Neural crest cell (in vitro differentiated cells): ENCODE results near the gene GPR68. TPM values are rescaled to one million over a fixed set of nuclear protein-coding genes. Genes with fewer than 3 reads are reported as not detected.

Source experiments
- DNase-seq: peaks from one replicate; pipeline ENCODE4 v3.0.0; 2021; ENCODE audit warnings: low read depth, mixed read lengths, low spot score
- H3K27ac Mint-ChIP-seq: one replicate; pipeline ENCODE4 v1.8.0; 2021; ENCODE audit warnings: mild to moderate bottlenecking, mixed read lengths; ENCODE audit not compliant: unreplicated experiment
- H3K27me3 Mint-ChIP-seq: 2 replicates; pipeline ENCODE4 v1.8.0; 2021; ENCODE audit warnings: low read depth, mild to moderate bottlenecking, mixed read lengths
- H3K36me3 Mint-ChIP-seq: 2 replicates; pipeline ENCODE4 v1.8.0; 2021; ENCODE audit warnings: low read depth, mild to moderate bottlenecking, mixed read lengths
- H3K4me1 Mint-ChIP-seq: 2 replicates; pipeline ENCODE4 v1.8.0; 2021; ENCODE audit warnings: mixed read lengths
- H3K4me3 Mint-ChIP-seq: one replicate; pipeline ENCODE4 v1.8.0; 2021; ENCODE audit warnings: mild to moderate bottlenecking, mixed read lengths
- H3K9me3 Mint-ChIP-seq: 2 replicates; pipeline ENCODE4 v1.8.0; 2021; ENCODE audit warnings: mixed read lengths
- CTCF ChIP-seq: fragments of 200-600 bp; sonication (generic); conservative IDR thresholded peaks from 2 replicates; pipeline ENCODE4 v1.5.0; 2021; ENCODE audit warnings: antibody characterized with exemption, mild to moderate bottlenecking
- total RNA-seq: library from RNA; stranded (reverse); gene quantifications from 2 replicates; pipeline ENCODE4 v1.2.1, GENCODE V29; 2021

Gene GPR68
- total RNA-seq, 1 donor from 2014 or later: 0.14 TPM

DNA sequence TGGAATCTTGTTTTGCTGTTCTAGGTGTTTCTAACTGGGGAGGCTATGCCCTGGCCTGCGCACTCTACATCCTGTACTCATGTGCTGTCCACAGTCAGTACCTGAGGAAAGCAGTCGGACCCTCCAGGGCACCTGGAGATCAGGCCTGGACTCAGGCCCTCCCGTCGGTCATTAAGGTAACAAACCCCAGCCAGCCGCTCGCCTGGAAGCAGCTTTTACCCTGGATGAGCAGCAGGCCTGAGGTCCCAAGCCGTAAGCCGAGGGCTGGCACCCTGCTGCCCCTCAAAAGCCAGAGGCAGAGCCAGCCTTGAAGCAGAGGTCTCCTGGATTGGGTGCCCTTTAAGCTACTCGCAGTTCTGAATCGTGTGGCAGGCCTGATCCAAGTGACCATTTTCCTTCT, 29.1 kb downstream of the GPR68 start:
- Mint-ChIP-seq H3K27me3 (no peaks in the 10 kb centered on the region), H3K36me3 (peaks cover 12% of the 10 kb centered on the region), H3K9me3 (peaks cover 4% of the 10 kb centered on the region), H3K27ac (no peak overlapping the region), H3K4me3 (no peak overlapping the region), H3K4me1 (peaks cover 11% of the 10 kb centered on the region)
- TF ChIP-seq CTCF: no peak
- DNase-seq: no peak

- H3K4me3 Mint-ChIP-seq: no peak overlapping the region
- no peaks in the 10 kb centered on the region for H3K27me3 Mint-ChIP-seq
- DNase-seq: no peak
- H3K27ac Mint-ChIP-seq: peak overlapping the region; percentile 92
- peaks cover 4% of the 10 kb centered on the region for H3K9me3 Mint-ChIP-seq
- peaks cover 14% of the 10 kb centered on the region for H3K36me3 Mint-ChIP-seq
- peaks cover 9% of the 10 kb centered on the region for H3K4me1 Mint-ChIP-seq
- no peak for TF ChIP-seq CTCF
These were observed 30.2 kb downstream of the GPR68 start for GRCh38 chr14:91214306-91214705.

GRCh38 chr14:91211017-91211416, 33.5 kb downstream of the GPR68 start:
- peaks cover 8% of the 10 kb centered on the region for H3K4me1 Mint-ChIP-seq
- peaks cover 4% of the 10 kb centered on the region for H3K9me3 Mint-ChIP-seq
- no peak overlapping the region for H3K27ac Mint-ChIP-seq
- no peak for DNase-seq
- peaks cover 14% of the 10 kb centered on the region for H3K36me3 Mint-ChIP-seq
- no peaks in the 10 kb centered on the region for H3K27me3 Mint-ChIP-seq
- no peak overlapping the region for H3K4me3 Mint-ChIP-seq
- no peak for TF ChIP-seq CTCF

GRCh38 chr14:91207008-91207407, 37.5 kb downstream of the GPR68 start:
- no peak for TF ChIP-seq CTCF
- Mint-ChIP-seq H3K27ac (no peak overlapping the region), H3K27me3 (no peaks in the 10 kb centered on the region), H3K4me1 (peaks cover 17% of the 10 kb centered on the region), H3K36me3 (peaks cover 12% of the 10 kb centered on the region), H3K9me3 (peaks cover 4% of the 10 kb centered on the region), H3K4me3 (no peak overlapping the region)
- no peak for DNase-seq

DNA sequence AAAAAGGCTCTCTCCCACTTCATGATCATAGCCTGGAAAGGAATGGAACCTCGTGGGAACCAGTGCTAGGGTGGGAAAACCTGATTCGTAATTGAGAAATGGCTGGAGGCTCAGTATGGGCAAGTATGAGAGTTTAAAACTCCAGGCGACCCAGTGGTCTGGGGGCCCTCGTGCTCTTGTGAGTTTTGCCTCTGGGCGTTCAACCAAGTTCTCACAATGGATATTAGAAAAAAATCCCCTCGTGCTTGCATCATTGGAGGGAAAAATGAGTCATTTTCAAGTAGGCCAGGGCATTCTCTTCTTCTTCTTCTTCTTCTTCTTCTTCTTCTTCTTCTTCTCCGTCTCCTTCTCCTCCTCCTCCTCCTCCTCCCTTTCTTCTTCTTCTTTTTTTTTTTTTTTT, 39.0 kb downstream of the GPR68 start:
- Mint-ChIP-seq H3K4me1 (peaks cover 22% of the 10 kb centered on the region), H3K4me3 (no peak overlapping the region), H3K27me3 (peaks cover 2% of the 10 kb centered on the region), H3K27ac (no peak overlapping the region), H3K36me3 (peaks cover 9% of the 10 kb centered on the region), H3K9me3 (peaks cover 6% of the 10 kb centered on the region)
- no peak for TF ChIP-seq CTCF
- no peak for DNase-seq

GRCh38 chr14:91204657-91205056, 39.8 kb downstream of the GPR68 start:
- H3K9me3 Mint-ChIP-seq: peaks cover 6% of the 10 kb centered on the region
- no peak for TF ChIP-seq CTCF
- H3K36me3 Mint-ChIP-seq: peaks cover 13% of the 10 kb centered on the region
- no peak for DNase-seq
- H3K27ac Mint-ChIP-seq: no peak overlapping the region
- H3K4me1 Mint-ChIP-seq: peaks cover 26% of the 10 kb centered on the region
- peaks cover 2% of the 10 kb centered on the region for H3K27me3 Mint-ChIP-seq
- H3K4me3 Mint-ChIP-seq: no peak overlapping the region
